Measurements from ENCODE around the gene TEPSIN.

TEPSIN gene

GRCh38 chr17:81259058-81259605 is 20.3 kb upstream of the TEPSIN start:
- Histone ChIP-seq H3K9me3 (ENCODE audit: control insufficient read depth, low read length) (no peaks in the 10 kb centered on the region), H2BK120ac (ENCODE audit: low read depth, low read length) (no peak overlapping the region), H3K79me1 (replicated peaks; ENCODE audit: low read length, poor library complexity, severe bottlenecking) (peaks cover 16% of the 10 kb centered on the region), H3K4ac (ENCODE audit: low read depth in 1 of 2, low read length in 2 of 2) (no peak overlapping the region), H2AFZ (ENCODE audit: low read depth, low read length) (no peak overlapping the region), H3K27me3 (ENCODE audit: control insufficient read depth in 1 of 2, insufficient read depth in 1 of 2, low read length in 2 of 2) (no peaks in the 10 kb centered on the region), H2BK15ac (ENCODE audit: low read depth, poor library complexity, severe bottlenecking) (no peak overlapping the region), H3K23ac (ENCODE audit: low read length in 2 of 2) (no peak overlapping the region), H2BK12ac (ENCODE audit: low read length in 2 of 2) (no peak overlapping the region), H3K4me3 (ENCODE audit: insufficient read depth in 1 of 2, low read depth in 1 of 2, low read length in 2 of 2) (no peak overlapping the region), H4K8ac (ENCODE audit: low read length) (no peak overlapping the region), H4K91ac (ENCODE audit: low read length) (no peak overlapping the region), H3K27ac (ENCODE audit: low read length, poor library complexity, severe bottlenecking) (no peak overlapping the region), H3K36me3 (ENCODE audit: control insufficient read depth in 1 of 2, insufficient read depth in 2 of 2, low read depth in 1 of 2, low read length in 2 of 2) (peaks cover 46 to 81% of the 10 kb centered on the region in 2 experiments), H3K18ac (ENCODE audit: low read depth in 1 of 2, low read length in 2 of 2) (no peak overlapping the region), H2BK5ac (ENCODE audit: low read depth, low read length, poor library complexity, severe bottlenecking) (no peak overlapping the region), H3K14ac (ENCODE audit: low read length in 2 of 2) (no peak overlapping the region), H3K9ac (ENCODE audit: low read length) (no peak overlapping the region), H3K4me2 (ENCODE audit: low read length, poor library complexity, severe bottlenecking) (no peak overlapping the region), H3K4me1 (ENCODE audit: control insufficient read depth, insufficient read depth, low read depth, low read length) (peaks cover 21% of the 10 kb centered on the region), H2AK5ac (ENCODE audit: low read length, severe bottlenecking) (no peak overlapping the region)
- WGBS: 94% methylated on average over 23 of the region's 23 CpGs
- DNase-seq: no peak

GRCh38 chr17:81258292-81258691 is 19.4 kb upstream of the TEPSIN start:
- Histone ChIP-seq H2BK12ac (ENCODE audit: low read length in 2 of 2) (no peak overlapping the region), H3K4me1 (ENCODE audit: control insufficient read depth, insufficient read depth, low read depth, low read length) (peaks cover 23% of the 10 kb centered on the region), H4K8ac (ENCODE audit: low read length) (no peak overlapping the region), H3K14ac (ENCODE audit: low read length in 2 of 2) (no peak overlapping the region), H3K9me3 (ENCODE audit: control insufficient read depth, low read length) (no peaks in the 10 kb centered on the region), H3K27ac (ENCODE audit: low read length, poor library complexity, severe bottlenecking) (no peak overlapping the region), H3K4ac (ENCODE audit: low read depth in 1 of 2, low read length in 2 of 2) (no peak overlapping the region), H2BK5ac (ENCODE audit: low read depth, low read length, poor library complexity, severe bottlenecking) (no peak overlapping the region), H3K23ac (ENCODE audit: low read length in 2 of 2) (no peak overlapping the region), H3K4me3 (ENCODE audit: insufficient read depth in 1 of 2, low read depth in 1 of 2, low read length in 2 of 2) (no peak overlapping the region), H3K27me3 (ENCODE audit: control insufficient read depth in 1 of 2, insufficient read depth in 1 of 2, low read length in 2 of 2) (no peaks in the 10 kb centered on the region), H2AFZ (ENCODE audit: low read depth, low read length) (no peak overlapping the region), H3K9ac (ENCODE audit: low read length) (no peak overlapping the region), H3K18ac (ENCODE audit: low read depth in 1 of 2, low read length in 2 of 2) (no peak overlapping the region), H3K36me3 (ENCODE audit: control insufficient read depth in 1 of 2, insufficient read depth in 2 of 2, low read depth in 1 of 2, low read length in 2 of 2) (peaks cover 38 to 75% of the 10 kb centered on the region in 2 experiments), H2BK120ac (ENCODE audit: low read depth, low read length) (no peak overlapping the region), H2AK5ac (ENCODE audit: low read length, severe bottlenecking) (no peak overlapping the region), H2BK15ac (ENCODE audit: low read depth, poor library complexity, severe bottlenecking) (no peak overlapping the region), H3K4me2 (ENCODE audit: low read length, poor library complexity, severe bottlenecking) (no peak overlapping the region), H3K79me1 (replicated peaks; ENCODE audit: low read length, poor library complexity, severe bottlenecking) (peaks cover 16% of the 10 kb centered on the region), H4K91ac (ENCODE audit: low read length) (no peak overlapping the region)
- 55% methylated on average over 20 of the region's 20 CpGs for WGBS
- DNase-seq: peak; percentile 34

- Histone ChIP-seq H2BK5ac (ENCODE audit: low read depth, low read length, poor library complexity, severe bottlenecking) (no peak overlapping the region), H2BK12ac (ENCODE audit: low read length in 2 of 2) (no peak overlapping the region), H3K4me3 (ENCODE audit: insufficient read depth in 1 of 2, low read depth in 1 of 2, low read length in 2 of 2) (peak overlapping the region in 1 of 2 experiments; percentile 23), H3K18ac (ENCODE audit: low read depth in 1 of 2, low read length in 2 of 2) (no peak overlapping the region), H2AFZ (ENCODE audit: low read depth, low read length) (no peak overlapping the region), H3K36me3 (ENCODE audit: control insufficient read depth in 1 of 2, insufficient read depth in 2 of 2, low read depth in 1 of 2, low read length in 2 of 2) (peaks cover 38 to 74% of the 10 kb centered on the region in 2 experiments), H3K9ac (ENCODE audit: low read length) (no peak overlapping the region), H3K4me1 (ENCODE audit: control insufficient read depth, insufficient read depth, low read depth, low read length) (peaks cover 26% of the 10 kb centered on the region), H4K91ac (ENCODE audit: low read length) (no peak overlapping the region), H4K8ac (ENCODE audit: low read length) (no peak overlapping the region), H3K14ac (ENCODE audit: low read length in 2 of 2) (no peak overlapping the region), H3K27ac (ENCODE audit: low read length, poor library complexity, severe bottlenecking) (no peak overlapping the region), H3K4me2 (ENCODE audit: low read length, poor library complexity, severe bottlenecking) (no peak overlapping the region), H2AK5ac (ENCODE audit: low read length, severe bottlenecking) (no peak overlapping the region), H2BK120ac (ENCODE audit: low read depth, low read length) (no peak overlapping the region), H3K27me3 (ENCODE audit: control insufficient read depth in 1 of 2, insufficient read depth in 1 of 2, low read length in 2 of 2) (no peaks in the 10 kb centered on the region), H3K4ac (ENCODE audit: low read depth in 1 of 2, low read length in 2 of 2) (no peak overlapping the region), H3K23ac (ENCODE audit: low read length in 2 of 2) (no peak overlapping the region), H2BK15ac (ENCODE audit: low read depth, poor library complexity, severe bottlenecking) (no peak overlapping the region), H3K79me1 (replicated peaks; ENCODE audit: low read length, poor library complexity, severe bottlenecking) (peaks cover 23% of the 10 kb centered on the region), H3K9me3 (ENCODE audit: control insufficient read depth, low read length) (no peaks in the 10 kb centered on the region)
- DNase-seq: no peak
- 93% methylated on average over 19 of the region's 19 CpGs for WGBS
These were observed 18.7 kb upstream of the TEPSIN start for GRCh38 chr17:81257533-81257932.

- peaks cover 26% of the 10 kb centered on the region for H3K4me1 ChIP-seq (ENCODE audit: control insufficient read depth, insufficient read depth, low read depth, low read length)
- no peaks in the 10 kb centered on the region for H3K27me3 ChIP-seq (ENCODE audit: control insufficient read depth in 1 of 2, insufficient read depth in 1 of 2, low read length in 2 of 2)
- no peak overlapping the region for H3K23ac ChIP-seq (ENCODE audit: low read length in 2 of 2)
- no peak overlapping the region for H2AK5ac ChIP-seq (ENCODE audit: low read length, severe bottlenecking)
- no peak overlapping the region for H3K14ac ChIP-seq (ENCODE audit: low read length in 2 of 2)
- H3K79me1 ChIP-seq (replicated peaks; ENCODE audit: low read length, poor library complexity, severe bottlenecking): peaks cover 25% of the 10 kb centered on the region
- no peak overlapping the region for H3K27ac ChIP-seq (ENCODE audit: low read length, poor library complexity, severe bottlenecking)
- H2BK12ac ChIP-seq (ENCODE audit: low read length in 2 of 2): no peak overlapping the region
- no peak overlapping the region for H2AFZ ChIP-seq (ENCODE audit: low read depth, low read length)
- H3K9ac ChIP-seq (ENCODE audit: low read length): peak overlapping the region; percentile 48
- peak; percentile 61 for DNase-seq
- H3K4me2 ChIP-seq (ENCODE audit: low read length, poor library complexity, severe bottlenecking): no peak overlapping the region
- H3K9me3 ChIP-seq (ENCODE audit: control insufficient read depth, low read length): no peaks in the 10 kb centered on the region
- H3K36me3 ChIP-seq (ENCODE audit: control insufficient read depth in 1 of 2, insufficient read depth in 2 of 2, low read depth in 1 of 2, low read length in 2 of 2): peaks cover 35 to 74% of the 10 kb centered on the region in 2 experiments
- no peak overlapping the region for H2BK5ac ChIP-seq (ENCODE audit: low read depth, low read length, poor library complexity, severe bottlenecking)
- no peak overlapping the region for H4K8ac ChIP-seq (ENCODE audit: low read length)
- H3K4me3 ChIP-seq (ENCODE audit: insufficient read depth in 1 of 2, low read depth in 1 of 2, low read length in 2 of 2): no peak overlapping the region
- no peak overlapping the region for H3K4ac ChIP-seq (ENCODE audit: low read depth in 1 of 2, low read length in 2 of 2)
- no peak overlapping the region for H2BK15ac ChIP-seq (ENCODE audit: low read depth, poor library complexity, severe bottlenecking)
- no peak overlapping the region for H4K91ac ChIP-seq (ENCODE audit: low read length)
- no peak overlapping the region for H2BK120ac ChIP-seq (ENCODE audit: low read depth, low read length)
- H3K18ac ChIP-seq (ENCODE audit: low read depth in 1 of 2, low read length in 2 of 2): no peak overlapping the region
- 88% methylated on average over 12 of the region's 12 CpGs for whole genome bisulfite sequencing
These were observed 17.8 kb upstream of the TEPSIN start for GRCh38 chr17:81256616-81257015.

All from mesenchymal stem cell (in vitro differentiated cells and primary cell).